GM23338 (cell line): ENCODE results near the gene TUFT1. TPM values are rescaled to one million over a fixed set of nuclear protein-coding genes. Genes with fewer than 3 reads are reported as not detected.

Experiments
- EZH2 ChIP-seq: fragments of 200-600 bp; sonication (generic); IDR thresholded peaks from one replicate; pipeline ENCODE4 v1.8.0; 2017; ENCODE audit warnings: antibody characterized with exemption, mild to moderate bottlenecking, low read depth; ENCODE audit not compliant: unreplicated experiment
- EZH2phosphoT487 ChIP-seq: fragments of 200-600 bp; sonication (generic); IDR thresholded peaks from one replicate; pipeline ENCODE4 v1.8.1; 2018; ENCODE audit warnings: antibody characterized with exemption; ENCODE audit not compliant: unreplicated experiment
- STAT1 ChIP-seq: IDR thresholded peaks from one replicate; pipeline ENCODE4 v1.6.1; 2016; ENCODE audit warnings: antibody characterized with exemption; ENCODE audit not compliant: unreplicated experiment
- polyA plus RNA-seq: library from polyadenylated mRNA; unstranded; fragments of >200 nt; fragmentation: Nextera tagmentation; extraction: Ambion mirVana; gene quantifications from 2 replicates; pipeline ENCODE4 v1.2.1, GENCODE V29; 2016
- total RNA-seq: library from RNA; depleted of rRNA; stranded (reverse); fragments of >200 nt; shearing (Covaris generic); gene quantifications from 2 replicates; pipeline ENCODE4 v1.2.3, GENCODE V29; 2014
- TF ChIP-seq, protein P1 (sequence below): fragments of 250-450 bp; sonication (Bioruptor Pico); IDR thresholded peaks from 2 replicates; pipeline ENCODE4 v1.5.0; 2020; ENCODE audit warnings: mild to moderate bottlenecking, moderate library complexity
- TF ChIP-seq, protein P2 (sequence below): IDR thresholded peaks from 2 replicates; pipeline ENCODE4 v1.6.1; 2016; ENCODE audit warnings: antibody characterized with exemption
- TF ChIP-seq, protein P3 (sequence below): IDR thresholded peaks from one replicate; pipeline ENCODE4 v1.6.1; 2018; ENCODE audit warnings: antibody characterized with exemption; ENCODE audit not compliant: unreplicated experiment

The TUFT1 gene
- total and polyA plus RNA-seq, 2 experiments from 2014 or later = 6.0 to 11.9 TPM

DNA sequence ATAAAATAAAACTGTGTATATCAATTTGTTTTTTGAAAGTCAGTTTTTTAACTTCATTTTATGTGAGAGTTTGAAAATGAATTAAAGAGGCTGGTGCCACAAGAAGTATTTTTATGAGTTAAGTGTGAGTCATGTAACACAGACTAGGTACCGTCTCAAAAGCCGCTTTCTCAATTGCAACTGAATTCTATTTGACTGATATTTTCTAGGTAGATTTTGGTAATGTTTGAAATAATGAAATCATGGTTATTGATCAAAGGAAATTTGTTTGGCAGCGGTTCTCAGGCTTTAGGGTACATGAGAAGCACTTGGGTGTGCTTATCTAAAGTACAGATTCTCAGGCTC, 76.4 kb downstream of the TUFT1 start (continued):
- TF ChIP-seq, protein P1, sequence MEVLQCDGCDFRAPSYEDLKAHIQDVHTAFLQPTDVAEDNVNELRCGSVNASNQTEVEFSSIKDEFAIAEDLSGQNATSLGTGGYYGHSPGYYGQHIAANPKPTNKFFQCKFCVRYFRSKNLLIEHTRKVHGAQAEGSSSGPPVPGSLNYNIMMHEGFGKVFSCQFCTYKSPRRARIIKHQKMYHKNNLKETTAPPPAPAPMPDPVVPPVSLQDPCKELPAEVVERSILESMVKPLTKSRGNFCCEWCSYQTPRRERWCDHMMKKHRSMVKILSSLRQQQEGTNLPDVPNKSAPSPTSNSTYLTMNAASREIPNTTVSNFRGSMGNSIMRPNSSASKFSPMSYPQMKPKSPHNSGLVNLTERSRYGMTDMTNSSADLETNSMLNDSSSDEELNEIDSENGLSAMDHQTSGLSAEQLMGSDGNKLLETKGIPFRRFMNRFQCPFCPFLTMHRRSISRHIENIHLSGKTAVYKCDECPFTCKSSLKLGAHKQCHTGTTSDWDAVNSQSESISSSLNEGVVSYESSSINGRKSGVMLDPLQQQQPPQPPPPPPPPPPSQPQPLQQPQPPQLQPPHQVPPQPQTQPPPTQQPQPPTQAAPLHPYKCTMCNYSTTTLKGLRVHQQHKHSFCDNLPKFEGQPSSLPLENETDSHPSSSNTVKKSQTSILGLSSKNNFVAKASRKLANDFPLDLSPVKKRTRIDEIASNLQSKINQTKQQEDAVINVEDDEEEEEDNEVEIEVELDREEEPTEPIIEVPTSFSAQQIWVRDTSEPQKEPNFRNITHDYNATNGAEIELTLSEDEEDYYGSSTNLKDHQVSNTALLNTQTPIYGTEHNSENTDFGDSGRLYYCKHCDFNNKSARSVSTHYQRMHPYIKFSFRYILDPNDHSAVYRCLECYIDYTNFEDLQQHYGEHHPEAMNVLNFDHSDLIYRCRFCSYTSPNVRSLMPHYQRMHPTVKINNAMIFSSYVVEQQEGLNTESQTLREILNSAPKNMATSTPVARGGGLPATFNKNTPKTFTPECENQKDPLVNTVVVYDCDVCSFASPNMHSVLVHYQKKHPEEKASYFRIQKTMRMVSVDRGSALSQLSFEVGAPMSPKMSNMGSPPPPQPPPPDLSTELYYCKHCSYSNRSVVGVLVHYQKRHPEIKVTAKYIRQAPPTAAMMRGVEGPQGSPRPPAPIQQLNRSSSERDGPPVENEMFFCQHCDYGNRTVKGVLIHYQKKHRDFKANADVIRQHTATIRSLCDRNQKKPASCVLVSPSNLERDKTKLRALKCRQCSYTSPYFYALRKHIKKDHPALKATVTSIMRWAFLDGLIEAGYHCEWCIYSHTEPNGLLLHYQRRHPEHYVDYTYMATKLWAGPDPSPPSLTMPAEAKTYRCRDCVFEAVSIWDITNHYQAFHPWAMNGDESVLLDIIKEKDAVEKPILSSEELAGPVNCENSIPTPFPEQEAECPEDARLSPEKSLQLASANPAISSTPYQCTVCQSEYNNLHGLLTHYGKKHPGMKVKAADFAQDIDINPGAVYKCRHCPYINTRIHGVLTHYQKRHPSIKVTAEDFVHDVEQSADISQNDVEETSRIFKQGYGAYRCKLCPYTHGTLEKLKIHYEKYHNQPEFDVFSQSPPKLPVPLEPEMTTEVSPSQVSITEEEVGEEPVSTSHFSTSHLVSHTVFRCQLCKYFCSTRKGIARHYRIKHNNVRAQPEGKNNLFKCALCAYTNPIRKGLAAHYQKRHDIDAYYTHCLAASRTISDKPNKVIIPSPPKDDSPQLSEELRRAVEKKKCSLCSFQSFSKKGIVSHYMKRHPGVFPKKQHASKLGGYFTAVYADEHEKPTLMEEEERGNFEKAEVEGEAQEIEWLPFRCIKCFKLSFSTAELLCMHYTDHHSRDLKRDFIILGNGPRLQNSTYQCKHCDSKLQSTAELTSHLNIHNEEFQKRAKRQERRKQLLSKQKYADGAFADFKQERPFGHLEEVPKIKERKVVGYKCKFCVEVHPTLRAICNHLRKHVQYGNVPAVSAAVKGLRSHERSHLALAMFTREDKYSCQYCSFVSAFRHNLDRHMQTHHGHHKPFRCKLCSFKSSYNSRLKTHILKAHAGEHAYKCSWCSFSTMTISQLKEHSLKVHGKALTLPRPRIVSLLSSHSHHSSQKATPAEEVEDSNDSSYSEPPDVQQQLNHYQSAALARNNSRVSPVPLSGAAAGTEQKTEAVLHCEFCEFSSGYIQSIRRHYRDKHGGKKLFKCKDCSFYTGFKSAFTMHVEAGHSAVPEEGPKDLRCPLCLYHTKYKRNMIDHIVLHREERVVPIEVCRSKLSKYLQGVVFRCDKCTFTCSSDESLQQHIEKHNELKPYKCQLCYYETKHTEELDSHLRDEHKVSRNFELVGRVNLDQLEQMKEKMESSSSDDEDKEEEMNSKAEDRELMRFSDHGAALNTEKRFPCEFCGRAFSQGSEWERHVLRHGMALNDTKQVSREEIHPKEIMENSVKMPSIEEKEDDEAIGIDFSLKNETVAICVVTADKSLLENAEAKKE (CRISPR knock-in tag) = no peak
- no peak for TF ChIP-seq STAT1
- TF ChIP-seq EZH2 = no peak
- TF ChIP-seq, protein P2, sequence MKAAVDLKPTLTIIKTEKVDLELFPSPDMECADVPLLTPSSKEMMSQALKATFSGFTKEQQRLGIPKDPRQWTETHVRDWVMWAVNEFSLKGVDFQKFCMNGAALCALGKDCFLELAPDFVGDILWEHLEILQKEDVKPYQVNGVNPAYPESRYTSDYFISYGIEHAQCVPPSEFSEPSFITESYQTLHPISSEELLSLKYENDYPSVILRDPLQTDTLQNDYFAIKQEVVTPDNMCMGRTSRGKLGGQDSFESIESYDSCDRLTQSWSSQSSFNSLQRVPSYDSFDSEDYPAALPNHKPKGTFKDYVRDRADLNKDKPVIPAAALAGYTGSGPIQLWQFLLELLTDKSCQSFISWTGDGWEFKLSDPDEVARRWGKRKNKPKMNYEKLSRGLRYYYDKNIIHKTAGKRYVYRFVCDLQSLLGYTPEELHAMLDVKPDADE = no peak
- TF ChIP-seq, protein P3, sequence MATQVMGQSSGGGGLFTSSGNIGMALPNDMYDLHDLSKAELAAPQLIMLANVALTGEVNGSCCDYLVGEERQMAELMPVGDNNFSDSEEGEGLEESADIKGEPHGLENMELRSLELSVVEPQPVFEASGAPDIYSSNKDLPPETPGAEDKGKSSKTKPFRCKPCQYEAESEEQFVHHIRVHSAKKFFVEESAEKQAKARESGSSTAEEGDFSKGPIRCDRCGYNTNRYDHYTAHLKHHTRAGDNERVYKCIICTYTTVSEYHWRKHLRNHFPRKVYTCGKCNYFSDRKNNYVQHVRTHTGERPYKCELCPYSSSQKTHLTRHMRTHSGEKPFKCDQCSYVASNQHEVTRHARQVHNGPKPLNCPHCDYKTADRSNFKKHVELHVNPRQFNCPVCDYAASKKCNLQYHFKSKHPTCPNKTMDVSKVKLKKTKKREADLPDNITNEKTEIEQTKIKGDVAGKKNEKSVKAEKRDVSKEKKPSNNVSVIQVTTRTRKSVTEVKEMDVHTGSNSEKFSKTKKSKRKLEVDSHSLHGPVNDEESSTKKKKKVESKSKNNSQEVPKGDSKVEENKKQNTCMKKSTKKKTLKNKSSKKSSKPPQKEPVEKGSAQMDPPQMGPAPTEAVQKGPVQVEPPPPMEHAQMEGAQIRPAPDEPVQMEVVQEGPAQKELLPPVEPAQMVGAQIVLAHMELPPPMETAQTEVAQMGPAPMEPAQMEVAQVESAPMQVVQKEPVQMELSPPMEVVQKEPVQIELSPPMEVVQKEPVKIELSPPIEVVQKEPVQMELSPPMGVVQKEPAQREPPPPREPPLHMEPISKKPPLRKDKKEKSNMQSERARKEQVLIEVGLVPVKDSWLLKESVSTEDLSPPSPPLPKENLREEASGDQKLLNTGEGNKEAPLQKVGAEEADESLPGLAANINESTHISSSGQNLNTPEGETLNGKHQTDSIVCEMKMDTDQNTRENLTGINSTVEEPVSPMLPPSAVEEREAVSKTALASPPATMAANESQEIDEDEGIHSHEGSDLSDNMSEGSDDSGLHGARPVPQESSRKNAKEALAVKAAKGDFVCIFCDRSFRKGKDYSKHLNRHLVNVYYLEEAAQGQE = no peak
- TF ChIP-seq EZH2phosphoT487 = no peak
